ENCODE data around the gene RHBDL2. TPM values are rescaled to one million over a fixed set of nuclear protein-coding genes. Genes with fewer than 3 reads are reported as not detected.
"Not testable (repeated sequence)": the region's sequence is repeated elsewhere in the genome, so short reads cannot be mapped to it uniquely, and the experiment has no call there.

The RHBDL2 gene
- total and polyA plus RNA-seq, 2 experiments from 2014 or later: 0.90 to 1.2 TPM

DNA sequence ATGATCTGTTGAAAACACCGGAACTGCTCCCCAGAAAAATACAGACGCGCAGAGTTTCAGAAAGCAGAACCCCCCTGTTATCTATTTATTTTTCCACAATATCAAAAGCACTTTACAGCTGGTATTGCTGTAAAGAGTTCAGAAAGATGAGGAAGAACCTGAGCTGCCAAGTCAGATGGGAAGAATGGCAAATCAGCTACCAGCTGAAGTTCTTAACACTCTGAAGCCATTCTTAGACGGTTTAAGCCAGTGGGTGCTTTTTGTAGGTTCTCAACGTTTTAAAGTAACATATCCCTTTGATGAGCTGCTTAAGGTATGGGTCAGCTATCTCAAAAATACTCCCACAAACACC lies 48.7 kb upstream of the RHBDL2 start (continued):
- TF ChIP-seq, protein P1, sequence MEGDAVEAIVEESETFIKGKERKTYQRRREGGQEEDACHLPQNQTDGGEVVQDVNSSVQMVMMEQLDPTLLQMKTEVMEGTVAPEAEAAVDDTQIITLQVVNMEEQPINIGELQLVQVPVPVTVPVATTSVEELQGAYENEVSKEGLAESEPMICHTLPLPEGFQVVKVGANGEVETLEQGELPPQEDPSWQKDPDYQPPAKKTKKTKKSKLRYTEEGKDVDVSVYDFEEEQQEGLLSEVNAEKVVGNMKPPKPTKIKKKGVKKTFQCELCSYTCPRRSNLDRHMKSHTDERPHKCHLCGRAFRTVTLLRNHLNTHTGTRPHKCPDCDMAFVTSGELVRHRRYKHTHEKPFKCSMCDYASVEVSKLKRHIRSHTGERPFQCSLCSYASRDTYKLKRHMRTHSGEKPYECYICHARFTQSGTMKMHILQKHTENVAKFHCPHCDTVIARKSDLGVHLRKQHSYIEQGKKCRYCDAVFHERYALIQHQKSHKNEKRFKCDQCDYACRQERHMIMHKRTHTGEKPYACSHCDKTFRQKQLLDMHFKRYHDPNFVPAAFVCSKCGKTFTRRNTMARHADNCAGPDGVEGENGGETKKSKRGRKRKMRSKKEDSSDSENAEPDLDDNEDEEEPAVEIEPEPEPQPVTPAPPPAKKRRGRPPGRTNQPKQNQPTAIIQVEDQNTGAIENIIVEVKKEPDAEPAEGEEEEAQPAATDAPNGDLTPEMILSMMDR (conservative IDR thresholded peaks at IDR 0.05; ENCODE audit: low read depth in 2 of 2): no peak
- TF ChIP-seq, protein P2, sequence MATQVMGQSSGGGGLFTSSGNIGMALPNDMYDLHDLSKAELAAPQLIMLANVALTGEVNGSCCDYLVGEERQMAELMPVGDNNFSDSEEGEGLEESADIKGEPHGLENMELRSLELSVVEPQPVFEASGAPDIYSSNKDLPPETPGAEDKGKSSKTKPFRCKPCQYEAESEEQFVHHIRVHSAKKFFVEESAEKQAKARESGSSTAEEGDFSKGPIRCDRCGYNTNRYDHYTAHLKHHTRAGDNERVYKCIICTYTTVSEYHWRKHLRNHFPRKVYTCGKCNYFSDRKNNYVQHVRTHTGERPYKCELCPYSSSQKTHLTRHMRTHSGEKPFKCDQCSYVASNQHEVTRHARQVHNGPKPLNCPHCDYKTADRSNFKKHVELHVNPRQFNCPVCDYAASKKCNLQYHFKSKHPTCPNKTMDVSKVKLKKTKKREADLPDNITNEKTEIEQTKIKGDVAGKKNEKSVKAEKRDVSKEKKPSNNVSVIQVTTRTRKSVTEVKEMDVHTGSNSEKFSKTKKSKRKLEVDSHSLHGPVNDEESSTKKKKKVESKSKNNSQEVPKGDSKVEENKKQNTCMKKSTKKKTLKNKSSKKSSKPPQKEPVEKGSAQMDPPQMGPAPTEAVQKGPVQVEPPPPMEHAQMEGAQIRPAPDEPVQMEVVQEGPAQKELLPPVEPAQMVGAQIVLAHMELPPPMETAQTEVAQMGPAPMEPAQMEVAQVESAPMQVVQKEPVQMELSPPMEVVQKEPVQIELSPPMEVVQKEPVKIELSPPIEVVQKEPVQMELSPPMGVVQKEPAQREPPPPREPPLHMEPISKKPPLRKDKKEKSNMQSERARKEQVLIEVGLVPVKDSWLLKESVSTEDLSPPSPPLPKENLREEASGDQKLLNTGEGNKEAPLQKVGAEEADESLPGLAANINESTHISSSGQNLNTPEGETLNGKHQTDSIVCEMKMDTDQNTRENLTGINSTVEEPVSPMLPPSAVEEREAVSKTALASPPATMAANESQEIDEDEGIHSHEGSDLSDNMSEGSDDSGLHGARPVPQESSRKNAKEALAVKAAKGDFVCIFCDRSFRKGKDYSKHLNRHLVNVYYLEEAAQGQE (IDR thresholded peaks at IDR 0.05; ENCODE audit: unreplicated experiment): no peak
- TF ChIP-seq NANOG (IDR thresholded peaks at IDR 0.05; ENCODE audit: borderline replicate concordance) (no peak), EZH2 (IDR thresholded peaks at IDR 0.05; ENCODE audit: low read depth, unreplicated experiment) (no peak), CREB1 (CRISPR knock-in tag; IDR thresholded peaks at IDR 0.05; ENCODE audit: low read depth) (no peak), ZNF114 (CRISPR knock-in tag; IDR thresholded peaks at IDR 0.05) (no peak)
- TF ChIP-seq, protein P3, sequence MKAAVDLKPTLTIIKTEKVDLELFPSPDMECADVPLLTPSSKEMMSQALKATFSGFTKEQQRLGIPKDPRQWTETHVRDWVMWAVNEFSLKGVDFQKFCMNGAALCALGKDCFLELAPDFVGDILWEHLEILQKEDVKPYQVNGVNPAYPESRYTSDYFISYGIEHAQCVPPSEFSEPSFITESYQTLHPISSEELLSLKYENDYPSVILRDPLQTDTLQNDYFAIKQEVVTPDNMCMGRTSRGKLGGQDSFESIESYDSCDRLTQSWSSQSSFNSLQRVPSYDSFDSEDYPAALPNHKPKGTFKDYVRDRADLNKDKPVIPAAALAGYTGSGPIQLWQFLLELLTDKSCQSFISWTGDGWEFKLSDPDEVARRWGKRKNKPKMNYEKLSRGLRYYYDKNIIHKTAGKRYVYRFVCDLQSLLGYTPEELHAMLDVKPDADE (IDR thresholded peaks at IDR 0.05): no peak

DNA sequence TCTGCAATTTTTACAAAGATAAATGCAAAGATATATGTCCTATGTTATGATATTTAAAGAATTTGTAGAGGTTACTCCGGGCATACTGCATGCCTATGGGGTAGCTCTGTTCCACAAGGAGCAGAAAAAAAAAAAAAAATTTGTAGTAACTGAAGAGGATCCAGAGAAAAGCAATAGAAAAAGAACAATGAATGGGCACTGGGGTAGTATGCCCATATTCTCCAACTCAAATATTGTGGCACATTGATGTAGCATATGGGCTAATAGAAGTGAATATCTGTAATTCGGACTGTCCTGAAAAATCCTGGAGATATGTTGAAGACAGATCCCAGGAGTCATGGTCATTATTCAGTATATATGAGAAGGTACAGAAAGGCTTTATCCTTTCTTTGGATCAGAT lies 48.3 kb upstream of the RHBDL2 start:
- Histone ChIP-seq H3K4me2 (peak overlapping the region; percentile 72), H3K79me2 (replicated peaks; ENCODE audit: insufficient read depth) (peaks cover 39% of the 10 kb centered on the region), H3K4me3 (peak overlapping the region; percentile 87), H4K20me1 (replicated peaks; ENCODE audit: insufficient read depth) (peaks cover 28% of the 10 kb centered on the region), H3K9me2 (ENCODE audit: insufficient read depth) (no peaks in the 10 kb centered on the region), H3K27ac (ENCODE audit: low read depth) (peak overlapping the region; percentile 98), H3F3A (replicated peaks; ENCODE audit: low read depth) (peaks cover 6% of the 10 kb centered on the region), H3K4me1 (ENCODE audit: insufficient read depth) (peaks cover 54% of the 10 kb centered on the region), H2AFZ (no peak overlapping the region), H3K27me3 (ENCODE audit: insufficient read depth) (no peaks in the 10 kb centered on the region), H3K36me3 (ENCODE audit: insufficient read depth) (peaks cover 2% of the 10 kb centered on the region)
- Mint-ChIP-seq H3K27ac (peak overlapping the region; percentile 97), H3K9me3 (no peaks in the 10 kb centered on the region), H3K36me3 (ENCODE audit: low read depth) (peaks cover 31% of the 10 kb centered on the region), H3K4me1 (peaks cover 51% of the 10 kb centered on the region), H3K4me3 (peak overlapping the region; percentile 95), H3K27me3 (ENCODE audit: insufficient read depth, low read depth, poor library complexity) (peaks cover 7% of the 10 kb centered on the region)
- TF ChIP-seq, protein P2 (IDR thresholded peaks at IDR 0.05; ENCODE audit: unreplicated experiment): no peak
- TF ChIP-seq JUNB (IDR thresholded peaks at IDR 0.05; ENCODE audit: unreplicated experiment): no peak
- no peak for TF ChIP-seq EZH2 (IDR thresholded peaks at IDR 0.05; ENCODE audit: low read depth, unreplicated experiment)
- no peak for TF ChIP-seq NANOG (IDR thresholded peaks at IDR 0.05; ENCODE audit: borderline replicate concordance)
- no peak for TF ChIP-seq ZNF331 (CRISPR knock-in tag; IDR thresholded peaks at IDR 0.05; ENCODE audit: low read depth)
- TF ChIP-seq POLR2AphosphoS5 (IDR thresholded peaks at IDR 0.05; ENCODE audit: low read depth): no peak
- no peak for TF ChIP-seq CREB1 (CRISPR knock-in tag; IDR thresholded peaks at IDR 0.05; ENCODE audit: low read depth)
- no peak for TF ChIP-seq EZH2phosphoT487 (IDR thresholded peaks at IDR 0.05; ENCODE audit: unreplicated experiment)
- no peak for DNase-seq (ENCODE audit: low spot score)
- no peak for ATAC-seq

DNA sequence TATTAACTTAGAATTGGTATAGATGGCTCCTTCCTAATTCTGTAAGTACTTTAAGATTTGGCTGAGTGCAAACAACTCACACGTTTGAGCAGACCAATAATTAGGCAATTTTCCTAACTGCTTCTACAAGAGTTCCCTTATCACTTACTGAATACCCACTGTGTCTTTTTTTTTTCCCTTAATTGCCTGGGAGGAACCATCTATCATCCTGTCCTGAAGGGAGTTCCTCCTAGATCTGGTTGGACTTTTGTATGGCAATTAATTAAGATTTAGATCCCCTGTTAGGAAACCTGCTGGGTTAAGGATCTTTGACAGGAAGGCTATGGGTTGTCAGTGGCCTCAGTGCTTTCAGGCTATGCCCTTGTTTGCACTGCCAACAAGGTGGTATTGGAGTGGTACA lies 37.8 kb upstream of the RHBDL2 start:
- not testable (repeated sequence) for ATAC-seq

More for the DNA sequence above, 37.8 kb upstream of the RHBDL2 start:
- not testable (repeated sequence) for H4K20me1 ChIP-seq (replicated peaks; ENCODE audit: insufficient read depth); H3K4me2 ChIP-seq; H3K4me1 Mint-ChIP-seq; DNase-seq (ENCODE audit: low spot score); H3K36me3 ChIP-seq (ENCODE audit: insufficient read depth); H3F3A ChIP-seq (replicated peaks; ENCODE audit: low read depth); H3K27me3 Mint-ChIP-seq (ENCODE audit: insufficient read depth, low read depth, poor library complexity); H2AFZ ChIP-seq; H3K4me3 Mint-ChIP-seq; H3K79me2 ChIP-seq (replicated peaks; ENCODE audit: insufficient read depth); H3K27ac Mint-ChIP-seq; H3K4me3 ChIP-seq; H3K27ac ChIP-seq (ENCODE audit: low read depth); H3K27me3 ChIP-seq (ENCODE audit: insufficient read depth); H3K9me2 ChIP-seq (ENCODE audit: insufficient read depth); H3K4me1 ChIP-seq (ENCODE audit: insufficient read depth)
- Mint-ChIP-seq H3K36me3 (ENCODE audit: low read depth) (peaks cover 13% of the 10 kb centered on the region; the same call in 2 of the 3 replicates), H3K9me3 (peaks cover 28% of the 10 kb centered on the region)
